OCI-LY3 (cell line): ENCODE data around the gene CAMTA1.

Experiments used
- EZH2phosphoT487 ChIP-seq: fragments of 200-600 bp; shearing (Covaris generic); IDR thresholded peaks from 2 replicates; pipeline ENCODE4 v1.6.1; 2018; ENCODE audit warnings: antibody characterized with exemption, mixed run types, low read depth
- TF ChIP-seq, protein P1 (sequence below): fragments of 200-600, 300-600 bp; sonication (generic); IDR thresholded peaks from 2 replicates; pipeline ENCODE4 v1.5.1; 2014; ENCODE audit warnings: antibody characterized with exemption, low read length, low read depth

DNA sequence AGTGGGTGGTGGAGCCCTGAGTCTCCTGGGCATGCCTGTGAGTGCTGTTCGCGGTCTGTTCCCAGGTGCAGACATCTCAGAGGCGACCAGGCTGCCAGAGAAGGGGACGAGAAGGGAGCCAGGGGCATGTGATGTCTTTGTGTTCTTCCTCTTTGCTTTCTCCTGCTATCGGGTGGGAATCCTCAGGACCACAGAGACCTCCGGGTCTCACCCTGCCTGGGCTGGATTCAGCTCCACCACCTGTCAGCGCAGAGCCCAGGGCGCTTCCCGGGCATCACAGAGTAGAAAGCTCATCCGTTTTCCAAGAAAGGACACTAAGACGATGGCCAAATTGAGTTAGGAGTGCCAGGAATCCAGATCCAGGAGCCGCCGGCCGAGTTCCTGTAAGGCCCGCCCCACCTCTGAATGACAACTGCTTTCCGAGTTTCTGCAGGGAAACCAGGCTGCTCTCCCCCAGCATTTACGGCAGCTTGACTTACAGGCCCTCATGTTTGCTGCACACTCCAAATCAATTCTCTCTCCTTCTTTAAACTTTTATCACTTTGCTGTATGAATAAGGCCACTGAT is 130.8 kb downstream of the CAMTA1 start:
- TF ChIP-seq, protein P1, sequence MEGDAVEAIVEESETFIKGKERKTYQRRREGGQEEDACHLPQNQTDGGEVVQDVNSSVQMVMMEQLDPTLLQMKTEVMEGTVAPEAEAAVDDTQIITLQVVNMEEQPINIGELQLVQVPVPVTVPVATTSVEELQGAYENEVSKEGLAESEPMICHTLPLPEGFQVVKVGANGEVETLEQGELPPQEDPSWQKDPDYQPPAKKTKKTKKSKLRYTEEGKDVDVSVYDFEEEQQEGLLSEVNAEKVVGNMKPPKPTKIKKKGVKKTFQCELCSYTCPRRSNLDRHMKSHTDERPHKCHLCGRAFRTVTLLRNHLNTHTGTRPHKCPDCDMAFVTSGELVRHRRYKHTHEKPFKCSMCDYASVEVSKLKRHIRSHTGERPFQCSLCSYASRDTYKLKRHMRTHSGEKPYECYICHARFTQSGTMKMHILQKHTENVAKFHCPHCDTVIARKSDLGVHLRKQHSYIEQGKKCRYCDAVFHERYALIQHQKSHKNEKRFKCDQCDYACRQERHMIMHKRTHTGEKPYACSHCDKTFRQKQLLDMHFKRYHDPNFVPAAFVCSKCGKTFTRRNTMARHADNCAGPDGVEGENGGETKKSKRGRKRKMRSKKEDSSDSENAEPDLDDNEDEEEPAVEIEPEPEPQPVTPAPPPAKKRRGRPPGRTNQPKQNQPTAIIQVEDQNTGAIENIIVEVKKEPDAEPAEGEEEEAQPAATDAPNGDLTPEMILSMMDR = no peak
- TF ChIP-seq EZH2phosphoT487 = no peak
